Astrocyte of the cerebellum (primary cell): Measurements from ENCODE around the gene SP4.

Experiments
- DNase-seq: peaks from one replicate; pipeline ENCODE4 v3.0.0-alpha.2; 2011; ENCODE audit warnings: low read depth
- H3K4me3 ChIP-seq: 2 replicates; pipeline ENCODE4 v1.5.1; 2011; ENCODE audit warnings: mild to moderate bottlenecking, low read depth, low read length, moderate library complexity
- CTCF ChIP-seq: IDR thresholded peaks from 2 replicates; pipeline ENCODE4 v1.5.1; 2012; ENCODE audit warnings: low read length, low read depth, moderate library complexity, mild to moderate bottlenecking; ENCODE audit errors: missing control alignments
- in situ Hi-C: cut with HindIII; loops from 2 replicates; pipeline ENCODE4 v1.10.0; 2017; ENCODE audit warnings: low sequenced_read_pairs

The SP4 gene

GRCh38 chr7:21476429-21476828, 48.5 kb downstream of the SP4 start:
- H3K4me3 ChIP-seq, result no peak overlapping the region
- no peak for DNase-seq
- TF ChIP-seq CTCF, result no peak
- in situ Hi-C loops, result no loop called here

- no peak for DNase-seq
- no peak for TF ChIP-seq CTCF
- in situ Hi-C loops, result no loop called here
- no peak overlapping the region for H3K4me3 ChIP-seq
These were observed 53.0 kb downstream of the SP4 start for GRCh38 chr7:21480693-21481403.

GRCh38 chr7:21486511-21486910, 58.6 kb downstream of the SP4 start:
- in situ Hi-C loops, result no loop called here
- no peak for DNase-seq
- no peak for TF ChIP-seq CTCF

GRCh38 chr7:21495731-21496130, 67.8 kb downstream of the SP4 start:
- DNase-seq, result no peak
- in situ Hi-C loops, result no loop called here
- H3K4me3 ChIP-seq, result no peak overlapping the region

More at GRCh38 chr7:21486511-21486910, 58.6 kb downstream of the SP4 start:
- H3K4me3 ChIP-seq, result no peak overlapping the region

GRCh38 chr7:21497072-21497471, 69.2 kb downstream of the SP4 start:
- peak; percentile 40 for TF ChIP-seq CTCF
- in situ Hi-C loops, result no loop called here
- H3K4me3 ChIP-seq, result no peak overlapping the region
- no peak for DNase-seq

More at GRCh38 chr7:21495731-21496130, 67.8 kb downstream of the SP4 start:
- TF ChIP-seq CTCF, result no peak

- no peak overlapping the region for H3K4me3 ChIP-seq
- DNase-seq, result no peak
- TF ChIP-seq CTCF, result no peak
- in situ Hi-C loops, result no loop called here
These were observed 72.4 kb downstream of the SP4 start for GRCh38 chr7:21500117-21500832.
